ENCODE data around the gene DOCK4.

DOCK4 gene

DNA sequence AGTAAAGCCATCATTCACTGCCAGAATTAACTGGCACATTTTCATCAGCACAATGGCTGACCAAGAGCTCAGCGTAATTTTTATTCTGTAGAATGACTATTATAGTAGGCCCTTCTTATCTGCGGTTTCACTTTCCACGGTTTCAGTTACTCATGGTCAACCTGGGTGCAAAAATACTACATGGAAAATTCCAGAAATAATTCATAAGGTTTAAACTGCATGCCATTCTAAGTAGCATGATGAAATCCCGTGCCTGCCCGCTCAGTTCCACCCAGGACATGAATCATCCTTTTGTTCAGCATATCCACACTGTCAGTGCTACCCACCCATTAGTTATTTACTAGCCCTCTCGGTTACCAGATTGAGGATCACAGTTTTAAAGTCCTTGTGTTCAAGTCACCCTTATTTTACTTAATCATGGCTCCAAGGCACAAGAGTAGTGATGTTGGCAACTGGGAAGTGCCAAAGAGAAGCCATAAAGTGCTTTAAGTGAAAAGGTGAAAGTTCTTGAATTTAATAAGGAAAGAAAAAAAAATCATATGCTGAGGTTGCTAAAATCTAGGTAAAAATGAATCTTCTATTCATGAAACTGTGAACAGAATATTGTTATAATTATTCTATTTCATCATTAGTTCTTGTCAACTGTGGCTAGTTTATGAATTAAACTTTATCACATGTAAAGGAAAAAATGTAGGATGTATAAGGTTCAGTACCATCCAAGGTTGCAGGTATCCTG lies 204.9 kb downstream of the DOCK4 start:
- DNase-seq, result no peak

DNA sequence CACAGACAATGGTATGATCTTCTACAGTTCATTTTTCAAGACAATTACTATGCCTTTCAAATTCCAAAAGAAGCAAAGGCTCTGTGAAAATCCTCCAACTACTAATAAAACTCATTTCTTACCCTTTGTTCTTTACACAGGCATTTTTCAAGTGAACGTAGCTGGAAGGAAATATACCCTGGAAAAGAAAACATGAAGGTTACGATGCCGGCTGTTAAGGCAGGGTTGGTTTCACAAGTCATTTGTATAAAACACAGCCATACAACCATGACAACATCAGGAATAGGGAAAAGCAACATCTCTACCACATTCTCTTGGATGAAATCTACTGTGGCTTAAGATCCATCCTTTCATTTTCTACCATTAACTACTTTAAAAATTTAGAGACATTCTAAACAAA lies 207.9 kb downstream of the DOCK4 start:
- DNase-seq, result no peak

DNA sequence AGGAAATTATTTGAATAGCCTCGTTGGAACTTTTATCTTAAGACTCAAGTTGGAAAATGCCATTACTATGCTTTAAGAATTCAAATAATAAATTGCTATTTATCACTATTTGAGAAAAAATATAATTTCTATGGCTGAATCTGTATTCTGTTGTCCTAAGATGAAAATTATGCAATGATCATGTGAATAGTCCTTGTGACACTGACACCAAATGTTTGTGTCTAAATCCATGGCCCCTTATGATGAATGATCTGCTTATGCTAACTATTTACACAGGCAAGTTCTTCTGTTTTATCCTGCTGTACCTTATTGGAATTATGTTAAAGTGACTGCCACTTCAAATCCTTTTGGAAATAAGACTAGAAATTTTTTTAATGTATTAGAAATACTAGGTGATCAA lies 208.7 kb downstream of the DOCK4 start:
- no peak for DNase-seq

DNA sequence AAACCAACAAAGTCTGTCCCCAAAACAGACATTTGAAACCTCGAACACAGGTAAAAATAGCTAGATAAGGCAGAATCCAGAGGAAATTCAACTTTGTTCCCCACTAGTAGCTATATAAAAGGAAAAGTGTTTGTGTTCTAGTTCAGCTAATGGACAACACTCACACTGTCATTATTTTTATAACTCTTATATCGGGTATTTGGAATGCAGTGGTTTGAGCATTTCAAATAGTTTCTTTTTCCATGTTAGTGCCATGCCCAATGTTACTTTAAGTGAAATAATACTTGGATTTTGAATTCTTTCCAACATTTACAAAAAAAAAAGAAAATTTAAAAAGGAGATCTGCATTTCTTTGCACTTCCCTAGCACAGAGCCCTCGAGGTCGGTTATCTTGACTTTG lies 213.6 kb downstream of the DOCK4 start:
- no peak for DNase-seq

DNA sequence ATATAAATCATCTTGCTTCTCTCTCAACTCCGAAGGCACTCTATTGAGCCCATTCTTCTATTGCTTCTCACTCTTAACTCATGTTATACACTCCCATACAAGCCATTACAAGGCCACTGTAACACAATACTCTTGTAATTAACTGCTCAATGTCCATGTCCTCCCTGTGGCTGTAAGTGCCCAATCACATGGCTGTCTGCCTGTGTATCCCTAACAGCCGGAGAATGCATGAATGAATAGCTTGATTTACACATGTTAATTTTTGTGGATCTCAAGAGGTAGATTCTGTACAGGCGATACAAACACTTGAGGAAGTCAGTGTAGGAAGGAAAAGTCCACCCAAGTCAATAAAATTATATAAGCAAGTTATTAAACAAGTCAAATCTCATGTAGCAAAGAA lies 215.6 kb downstream of the DOCK4 start:
- no peak for DNase-seq

DNA sequence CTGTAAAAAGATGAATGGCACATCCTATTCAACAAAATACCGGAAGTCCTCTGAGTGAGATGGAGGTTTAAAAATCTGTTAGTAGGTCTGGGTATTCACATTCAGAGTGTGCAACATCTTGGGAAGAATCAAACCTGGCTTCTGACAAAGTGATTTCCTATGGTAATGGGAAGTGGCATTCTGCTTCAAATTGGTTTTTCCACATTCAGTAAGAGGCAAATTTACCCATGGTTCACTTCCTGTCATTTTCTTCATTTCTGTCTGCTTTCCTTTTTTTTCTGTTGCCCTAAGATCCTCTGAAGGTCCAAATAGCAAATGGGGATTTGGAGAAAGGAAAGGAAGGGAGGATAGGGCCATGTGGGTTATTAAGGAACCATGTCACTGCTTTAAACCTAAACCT lies 218.3 kb downstream of the DOCK4 start:
- DNase-seq, result no peak

DNA sequence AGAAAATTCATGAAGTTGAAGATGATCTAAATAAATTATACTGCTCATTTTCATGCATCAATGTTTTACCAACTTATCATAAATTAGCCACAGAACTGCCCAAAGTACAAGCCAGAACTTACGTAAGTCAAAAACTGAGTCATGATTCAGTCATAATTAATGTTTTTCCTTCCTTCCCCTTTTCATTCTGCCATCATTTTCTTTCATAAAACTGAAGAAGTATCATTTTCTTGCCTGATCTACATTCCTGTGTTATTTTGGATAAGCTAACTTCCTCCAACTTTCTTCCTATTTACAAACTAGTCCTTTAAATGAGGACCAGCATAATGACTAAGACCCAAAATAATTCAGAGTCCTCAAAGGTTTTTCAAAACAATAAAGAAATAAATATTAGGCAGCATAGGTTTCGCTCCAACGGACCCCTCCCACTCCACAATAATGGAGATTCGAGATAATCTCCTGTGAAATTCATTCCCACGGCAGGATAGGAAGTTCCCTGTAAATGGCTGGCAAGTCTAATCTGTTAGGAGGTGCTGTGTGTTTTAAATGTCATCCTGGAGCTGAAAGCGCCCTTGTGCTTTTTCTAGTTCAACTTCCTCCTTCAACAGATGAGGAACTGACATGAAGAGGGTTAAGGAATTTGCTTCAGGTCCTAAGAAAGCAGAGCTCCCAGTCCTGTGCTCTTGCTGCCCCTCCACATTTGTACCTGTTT lies 218.9 kb downstream of the DOCK4 start:
- no peak for DNase-seq

DNA sequence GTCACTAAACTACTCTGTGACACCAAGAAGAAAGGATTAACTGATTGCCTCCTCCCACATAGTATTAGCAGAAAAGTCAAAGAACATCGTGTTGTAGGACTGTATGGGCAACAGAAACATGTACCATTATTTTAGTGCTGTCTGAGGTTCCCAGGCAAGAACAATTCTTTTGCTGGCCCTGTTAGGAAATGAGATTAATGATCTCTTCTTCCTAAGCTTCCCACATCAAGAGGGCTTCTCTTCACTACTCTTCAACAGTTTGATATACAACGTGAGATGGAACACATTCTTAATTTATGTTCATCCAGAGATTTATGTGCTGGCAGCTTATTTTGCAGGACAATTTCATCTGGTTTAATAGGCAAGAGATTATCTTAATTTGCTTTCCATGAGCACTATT lies 219.6 kb downstream of the DOCK4 start:
- DNase-seq, result no peak

DNA sequence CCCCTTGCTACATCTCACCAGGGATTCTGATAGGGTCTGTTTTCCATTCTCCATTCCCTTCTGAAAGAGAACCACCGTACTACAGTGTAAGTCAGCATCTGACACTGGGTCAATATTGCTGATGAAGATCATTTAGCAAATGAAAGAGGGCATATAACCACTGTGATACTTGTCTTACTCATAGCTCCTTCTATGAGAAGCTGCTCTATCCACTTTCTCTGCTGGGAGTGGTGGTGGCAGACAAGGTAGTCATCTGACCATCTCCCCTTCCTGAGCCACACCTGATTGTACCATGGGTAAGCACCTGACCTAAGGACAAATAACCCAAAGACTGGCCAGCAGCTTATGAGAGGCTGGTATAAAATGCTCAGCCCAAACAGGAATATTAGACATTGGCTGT lies 220.4 kb downstream of the DOCK4 start:
- no peak for DNase-seq

DNA sequence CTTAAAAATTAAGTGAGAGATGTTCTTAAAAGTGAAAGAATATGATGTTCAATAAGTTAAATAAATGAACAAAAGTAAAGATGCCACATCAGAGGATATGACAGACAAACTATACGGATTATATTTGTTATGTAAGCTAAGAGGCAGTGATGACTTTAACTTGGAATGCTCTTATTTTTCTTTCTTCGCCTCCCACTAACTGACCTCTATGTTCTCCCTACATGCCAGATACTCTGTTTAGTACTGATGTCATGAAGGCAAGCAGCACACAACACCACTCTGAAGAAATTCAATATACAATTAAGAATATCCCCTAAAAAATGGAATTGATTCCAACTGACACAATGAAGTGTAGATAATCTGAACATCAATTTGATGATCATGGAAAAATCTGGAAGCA lies 223.4 kb downstream of the DOCK4 start:
- DNase-seq, result no peak

DNA sequence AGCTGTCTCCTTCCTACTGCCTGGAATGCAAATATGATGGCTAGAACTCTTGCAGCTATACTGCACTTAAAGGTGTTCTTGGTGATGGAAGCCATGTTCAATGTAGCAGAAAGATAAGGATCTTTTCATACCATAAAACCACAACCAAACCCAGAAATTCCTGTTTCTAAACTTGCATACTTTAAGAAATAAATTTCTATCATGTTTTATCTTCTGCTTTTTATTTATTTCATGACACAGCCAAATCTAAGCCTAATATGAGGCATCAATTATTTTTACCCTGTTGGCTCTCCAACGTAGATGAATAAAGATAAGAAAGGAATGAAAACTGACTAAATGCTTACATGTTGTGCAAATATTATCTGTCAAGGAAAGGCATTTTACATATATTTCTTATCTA lies 224.1 kb downstream of the DOCK4 start:
- no peak for DNase-seq

DNA sequence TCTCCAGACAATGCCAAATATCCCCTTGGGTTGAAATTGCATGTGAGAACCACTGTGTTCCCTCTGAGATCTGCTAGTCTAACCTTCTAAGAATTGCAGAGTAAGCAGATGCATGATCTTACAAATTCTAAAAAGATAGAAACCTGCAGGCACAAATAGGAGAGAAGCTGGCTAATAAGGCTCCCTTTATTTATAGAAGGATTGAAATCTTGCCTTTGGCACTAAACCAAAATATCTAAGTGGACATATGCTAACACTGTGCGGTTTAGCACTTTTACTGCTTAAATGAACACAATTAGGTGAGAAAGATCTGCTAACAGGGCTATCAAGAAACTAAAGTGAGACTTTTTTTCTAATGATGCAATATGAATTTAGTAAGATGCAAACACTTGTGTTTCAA lies 225.5 kb downstream of the DOCK4 start:
- DNase-seq, result no peak

DNA sequence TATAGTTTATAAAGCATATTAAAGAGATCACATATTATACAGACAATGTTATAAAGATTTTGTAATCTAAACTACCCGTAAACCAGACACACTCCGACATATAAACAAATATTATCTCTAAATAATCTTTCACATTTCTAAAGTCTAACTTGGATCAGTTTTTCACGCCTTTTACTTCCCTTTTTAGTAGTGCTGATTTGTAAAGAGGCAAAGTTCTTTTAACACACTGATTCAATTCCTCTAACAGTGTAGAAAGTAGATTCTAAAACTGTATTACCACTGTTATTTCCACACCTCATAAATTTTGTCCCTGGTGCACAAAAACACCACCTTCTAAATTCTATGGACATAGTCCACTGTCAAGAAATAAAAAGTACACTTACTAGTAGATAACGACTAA lies 230.9 kb downstream of the DOCK4 start:
- DNase-seq, result no peak

DNA sequence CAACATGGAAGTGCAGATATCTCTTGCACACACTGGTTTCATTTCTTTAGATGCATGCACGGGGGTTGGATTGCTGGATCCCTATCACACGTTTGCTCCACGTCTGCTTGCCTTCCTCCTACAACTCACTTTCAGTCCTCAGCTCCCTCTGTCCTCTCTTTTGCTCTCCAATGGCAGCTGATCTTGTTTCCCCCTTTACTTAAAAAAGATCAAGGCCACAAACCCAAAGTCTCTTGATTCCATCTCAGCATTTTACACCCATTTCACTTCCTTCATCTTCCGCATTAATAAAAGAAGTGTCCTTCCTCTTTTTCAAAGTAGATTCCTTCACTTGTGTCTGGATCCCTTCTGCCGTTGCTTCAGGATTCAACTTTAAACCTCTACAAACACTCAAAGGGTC lies 245.2 kb downstream of the DOCK4 start:
- no peak for DNase-seq

DNA sequence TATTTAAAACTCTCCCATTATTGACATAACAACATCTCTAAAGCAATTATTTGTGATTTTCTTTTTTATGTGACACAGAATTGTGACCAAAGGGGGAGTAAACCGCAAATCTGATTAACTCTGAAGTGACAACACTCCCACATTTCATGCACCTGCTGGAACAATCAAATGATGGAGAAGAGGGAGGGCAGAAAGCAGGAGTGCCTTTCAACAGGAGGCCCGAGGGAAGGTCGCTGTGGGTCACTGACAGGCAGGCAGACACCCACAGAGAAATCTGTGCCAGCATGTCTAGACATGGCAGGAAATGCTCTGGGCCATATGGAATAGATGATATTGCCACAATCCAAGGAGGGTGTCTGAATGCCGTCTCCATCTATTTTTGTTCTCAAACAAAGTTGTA lies 247.3 kb downstream of the DOCK4 start:
- DNase-seq, result peak; percentile 82

DNA sequence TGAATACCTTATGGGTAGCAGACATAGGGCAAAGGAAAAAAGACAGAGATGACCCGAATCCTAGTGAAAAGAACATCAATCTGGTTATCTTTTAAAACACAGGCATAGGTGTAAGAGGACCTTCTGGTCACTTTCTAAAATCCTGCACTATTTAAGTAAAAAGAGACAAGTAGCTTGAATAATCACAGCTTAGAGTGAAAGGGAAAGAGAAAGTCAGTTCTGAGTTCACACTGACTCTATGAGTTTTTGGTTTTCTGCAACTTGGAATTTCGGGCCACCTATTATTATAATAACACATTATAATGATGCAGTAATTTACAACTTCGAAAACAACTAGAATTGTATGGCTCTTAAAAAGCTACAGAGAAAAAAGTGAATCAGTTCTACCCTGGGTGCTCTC lies 247.8 kb downstream of the DOCK4 start:
- DNase-seq, result no peak

DNA sequence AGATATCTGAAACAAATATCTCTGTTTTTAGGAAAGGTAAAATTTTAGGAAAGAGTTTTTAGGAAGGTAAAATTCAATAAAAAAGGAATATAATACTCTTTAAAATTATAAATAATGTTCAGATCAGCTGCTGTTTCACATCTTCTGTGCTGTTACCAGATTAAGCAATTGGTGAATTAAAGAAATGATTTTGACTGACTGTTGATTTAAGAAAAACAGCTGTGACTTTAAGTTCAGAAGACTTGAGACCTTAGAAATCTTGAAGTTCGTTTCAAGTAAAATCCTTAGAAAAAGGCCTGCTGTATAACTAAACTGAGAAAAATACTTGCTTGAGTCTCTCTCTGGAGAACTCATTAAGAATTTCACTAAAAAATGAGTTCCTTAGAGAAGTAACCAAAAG lies 250.6 kb downstream of the DOCK4 start:
- DNase-seq, result no peak

DNA sequence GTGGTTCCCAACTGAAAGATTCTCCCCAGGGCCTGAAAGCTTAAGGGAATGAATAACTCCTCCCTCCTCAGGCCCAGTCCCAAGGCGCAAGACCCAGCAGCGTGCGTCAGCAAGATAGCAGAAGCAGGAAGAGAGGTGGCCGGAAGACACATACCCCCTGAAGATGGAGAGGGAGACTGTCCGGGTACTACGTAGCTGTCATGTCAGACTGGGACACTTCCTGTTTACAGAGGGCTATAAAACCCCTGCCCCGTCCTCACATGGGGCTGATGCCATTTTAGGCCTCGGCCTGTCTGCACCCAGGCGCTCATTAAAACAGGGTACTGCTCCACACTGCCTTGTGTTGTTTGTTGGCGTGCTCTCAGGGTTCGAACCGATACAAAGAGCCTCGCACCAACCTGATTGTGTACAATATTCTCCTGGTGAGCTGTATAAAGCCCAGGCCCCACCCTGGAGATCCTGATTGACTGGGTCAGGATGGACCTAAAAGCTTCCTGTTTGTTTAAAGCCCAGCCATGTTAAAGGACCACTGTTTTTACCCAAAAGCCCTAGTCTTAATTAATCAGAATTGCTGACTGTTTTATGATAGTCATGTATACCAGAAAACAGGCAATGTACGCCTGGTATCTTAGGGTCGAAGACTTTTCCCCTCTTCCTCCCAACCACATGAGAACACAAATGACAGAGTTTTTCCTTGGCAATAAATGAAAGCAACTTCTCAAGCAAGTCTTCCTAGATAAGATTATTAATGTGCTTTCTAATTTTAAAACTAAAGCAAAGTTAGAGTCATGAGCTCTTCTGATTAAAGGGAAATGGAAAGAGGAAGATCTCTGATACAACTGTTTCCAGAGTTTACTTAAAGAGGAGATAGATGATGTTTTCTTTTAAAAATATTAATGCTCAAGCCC lies 251.5 kb downstream of the DOCK4 start:
- DNase-seq, result no peak

DNA sequence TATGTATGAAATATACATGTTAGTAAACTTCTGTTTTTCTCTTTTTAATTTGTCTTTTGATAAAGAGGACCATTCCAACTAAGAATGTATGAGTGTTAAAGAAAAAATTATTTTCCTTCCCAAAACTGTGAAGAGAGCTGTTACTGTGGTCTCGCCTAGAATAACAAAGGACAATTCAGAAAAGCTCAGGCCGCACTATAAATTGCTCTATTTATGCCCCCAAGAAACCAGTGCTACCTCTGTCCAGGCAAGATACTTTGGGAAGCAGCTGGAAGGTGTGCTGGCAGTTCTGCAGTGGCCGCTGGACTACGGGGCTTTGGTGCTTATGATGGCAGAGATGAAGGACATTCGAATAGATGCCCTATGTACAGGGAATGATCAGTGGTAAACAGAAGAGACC lies 252.1 kb downstream of the DOCK4 start:
- DNase-seq, result no peak

DNA sequence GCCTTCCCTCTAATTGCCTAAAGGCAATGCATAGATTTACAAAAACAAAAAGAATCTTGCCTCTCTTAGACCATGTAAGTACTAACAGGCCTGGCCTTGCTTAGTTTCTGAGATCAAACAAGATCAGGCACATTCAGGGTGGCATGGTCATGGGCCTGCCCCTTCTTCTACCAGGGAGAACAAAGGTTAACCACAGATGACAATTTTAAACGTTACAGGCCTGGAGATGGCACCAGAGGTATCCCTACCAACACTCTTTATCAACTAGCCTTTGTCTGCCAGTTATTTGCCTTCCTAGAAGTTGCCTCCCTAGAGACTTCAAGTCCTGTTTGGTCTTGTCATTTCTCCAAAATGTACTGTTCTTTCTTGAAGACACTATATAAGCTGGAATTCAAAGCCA lies 252.6 kb downstream of the DOCK4 start:
- DNase-seq, result peak; percentile 33

DNA sequence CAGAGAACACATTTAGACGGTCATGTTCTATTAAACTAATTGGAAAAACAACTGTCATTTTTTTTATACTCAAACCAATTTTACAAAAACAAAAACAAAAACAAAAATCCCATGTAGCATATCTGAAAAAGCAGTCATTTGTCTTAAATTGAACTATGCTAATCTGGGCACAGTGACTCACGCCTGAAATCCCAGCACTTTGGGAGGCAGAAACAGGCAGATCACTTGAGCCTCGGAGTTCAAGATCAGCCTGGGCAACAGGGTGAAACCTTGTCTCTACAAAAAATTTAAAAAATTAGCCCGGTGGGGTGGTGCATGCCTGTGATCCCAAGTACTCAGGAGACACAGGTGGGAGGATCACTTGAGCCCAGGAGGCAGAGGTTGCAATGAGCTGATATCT lies 253.4 kb downstream of the DOCK4 start:
- no peak for DNase-seq

DNA sequence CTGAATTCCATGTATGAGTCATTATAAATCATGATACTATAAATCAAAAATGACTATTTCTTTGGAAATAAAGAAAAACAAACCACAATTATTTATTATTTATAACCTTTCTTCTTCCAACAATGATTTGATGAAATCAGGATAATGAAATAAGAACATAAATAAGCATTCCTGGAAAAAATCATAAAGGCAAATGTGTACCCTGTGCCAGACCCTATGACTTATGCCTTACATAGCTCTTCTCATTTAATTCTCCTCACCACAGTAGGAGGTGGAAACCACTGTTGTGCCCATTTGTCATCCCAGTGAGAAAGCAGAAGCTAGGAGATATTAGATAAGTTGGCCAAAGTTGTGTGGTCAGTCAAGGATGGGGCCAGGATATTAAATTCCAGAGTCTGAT lies 255.1 kb downstream of the DOCK4 start:
- no peak for DNase-seq

DNA sequence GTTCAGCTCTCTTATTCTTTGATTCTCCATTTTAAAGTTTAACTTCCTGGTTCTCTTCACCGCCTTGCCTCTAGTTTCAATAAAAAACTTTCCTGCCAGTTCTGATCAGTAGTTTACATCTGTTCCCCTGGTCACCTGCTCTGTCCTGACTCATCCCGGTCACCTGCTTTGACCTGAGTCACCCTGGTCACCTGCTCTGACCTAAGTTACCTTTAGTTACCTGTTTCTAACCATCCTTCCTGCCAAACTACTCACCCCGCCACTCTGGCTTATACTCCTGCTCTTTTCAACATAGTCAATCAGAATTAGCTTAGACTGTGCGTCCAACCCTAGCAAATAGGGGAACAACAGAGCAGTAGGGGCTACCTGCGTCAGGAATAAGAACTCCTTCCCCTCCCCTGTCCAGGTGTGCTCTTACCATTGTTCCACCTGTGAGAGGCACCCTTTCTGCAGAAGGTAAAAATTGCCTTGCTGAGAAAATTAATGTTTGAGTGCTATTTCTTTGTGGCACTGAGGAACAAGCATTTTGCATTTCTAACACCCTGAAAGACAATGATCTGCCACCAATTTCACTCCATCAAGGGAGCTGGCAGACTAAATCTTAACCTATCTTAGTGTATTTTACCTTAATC lies 263.6 kb downstream of the DOCK4 start:
- no peak for DNase-seq

All from NCI-H345 (cell line).